SK-N-SH (cell line): ENCODE measurements around the gene ROBO1.

Source experiments
- CTCF ChIP-seq: fragments of 200-600 bp; sonication (generic); IDR thresholded peaks from 2 replicates; pipeline ENCODE4 v1.6.1; 2017; ENCODE audit warnings: antibody characterized with exemption, mild to moderate bottlenecking, moderate library complexity
- ELF1 ChIP-seq: IDR thresholded peaks from 2 replicates; pipeline ENCODE4 v1.4.0; 2012
- FOSL2 ChIP-seq: IDR thresholded peaks from 2 replicates; pipeline ENCODE4 v1.4.0; 2012; ENCODE audit warnings: low read depth, mild to moderate bottlenecking, moderate library complexity, borderline replicate concordance
- FOXJ3 ChIP-seq: sonication (generic); formaldehyde crosslinking; IDR thresholded peaks from 2 replicates; pipeline ENCODE4 v1.5.1; 2020; ENCODE audit warnings: mild to moderate bottlenecking, missing genetic modification reagents
- FOXM1 ChIP-seq: IDR thresholded peaks from 2 replicates; pipeline ENCODE4 v1.4.0; 2012; ENCODE audit warnings: low read depth, mild to moderate bottlenecking
- JUND ChIP-seq: IDR thresholded peaks from 2 replicates; pipeline ENCODE4 v1.4.0; 2012
- POLR2AphosphoS5 ChIP-seq: IDR thresholded peaks from 2 replicates; pipeline ENCODE4 v1.6.1; 2012; ENCODE audit warnings: low read depth, low read length
- RAD21 ChIP-seq: IDR thresholded peaks from 2 replicates; pipeline ENCODE4 v1.6.1; 2012; ENCODE audit warnings: mild to moderate bottlenecking, low read length
- RXRA ChIP-seq: IDR thresholded peaks from 2 replicates; pipeline ENCODE4 v1.4.0; 2012; ENCODE audit warnings: low read depth, mild to moderate bottlenecking, borderline replicate concordance
- YY1 ChIP-seq: IDR thresholded peaks from 2 replicates; pipeline ENCODE4 v1.4.0; 2012; ENCODE audit warnings: low read depth, mild to moderate bottlenecking

- TF ChIP-seq YY1 = no peak
- no peak for TF ChIP-seq POLR2AphosphoS5
- TF ChIP-seq CTCF = no peak
- TF ChIP-seq JUND = no peak
- TF ChIP-seq FOSL2 = no peak
- TF ChIP-seq ELF1 = no peak
- TF ChIP-seq FOXJ3 (CRISPR knock-in tag) = no peak
- no peak for TF ChIP-seq RXRA
- TF ChIP-seq FOXM1 = no peak
- no peak for TF ChIP-seq RAD21
Observed at GRCh38 chr3:78792733-78793132, 975.1 kb downstream of the ROBO1 start.
